SH-SY5Y (cell line): ENCODE data around the gene SIM2.

Experiments
- GATA2 ChIP-seq: IDR thresholded peaks from 2 replicates; pipeline ENCODE4 v1.6.1; 2011; ENCODE audit warnings: mild to moderate bottlenecking, low read depth, low read length
- GATA3 ChIP-seq: IDR thresholded peaks from 2 replicates; pipeline ENCODE4 v1.6.1; 2011; ENCODE audit warnings: low read depth, mild to moderate bottlenecking, low read length, moderate library complexity

GRCh38 chr21:36668713-36669112 lies 30.2 kb upstream of the SIM2 start:
- TF ChIP-seq GATA3 (no peak), GATA2 (no peak)
